ENCODE results near the gene EFR3B. TPM values are rescaled to one million over a fixed set of nuclear protein-coding genes. Genes with fewer than 3 reads are reported as not detected.

EFR3B gene
- polyA plus RNA-seq, 1 of the 3 experiments (the other 2 are of a cell fraction) = 1.5 TPM

DNA sequence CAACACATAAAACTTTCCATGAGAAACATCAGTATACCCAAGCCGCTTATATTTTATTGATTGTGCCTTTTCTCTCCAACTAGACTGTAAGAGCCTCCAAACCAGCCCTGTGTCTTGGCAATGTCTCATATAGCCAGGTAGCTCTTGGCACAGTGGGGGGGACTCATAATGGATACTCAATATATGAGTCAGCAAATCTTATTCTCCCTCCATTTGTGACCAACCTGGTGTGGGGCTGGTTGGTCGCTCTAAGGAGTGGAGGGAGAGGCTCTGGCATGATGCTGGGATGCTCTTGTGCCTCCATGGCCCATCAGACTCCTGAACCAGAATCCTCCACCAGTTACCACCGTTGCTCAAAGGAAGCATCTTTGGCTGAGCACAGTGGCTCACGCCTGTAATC lies 32.0 kb downstream of the EFR3B start:
- peaks cover 18% of the 10 kb centered on the region for H3F3A ChIP-seq (replicated peaks; ENCODE audit: insufficient read depth)
- H3K4me2 ChIP-seq = no peak overlapping the region
- no peaks in the 10 kb centered on the region for H3K27me3 ChIP-seq (ENCODE audit: insufficient read depth)
- H3K4me3 ChIP-seq (ENCODE audit: low read depth in 2 of 2, low read length in 1 of 2) = no peak overlapping the region
- DNase-seq = no peak
- ChIA-PET CTCF (interaction anchor here (1.9 kb wide), 1 partner anchor 98 kb away, joined by 11 read pairs; no protein-coding TSS in a partner anchor), POLR2A (no interaction called here)
- H3K4me1 ChIP-seq (ENCODE audit: control insufficient read depth in 1 of 2, insufficient read depth in 2 of 2, low read depth in 1 of 2, low read length in 1 of 2) = peaks cover 10 to 24% of the 10 kb centered on the region in 2 experiments
- H3K27ac ChIP-seq (ENCODE audit: low read depth in 2 of 2, low read length in 1 of 2) = no peak overlapping the region
- H3K9ac ChIP-seq = no peak overlapping the region
- TF ChIP-seq, protein P1, sequence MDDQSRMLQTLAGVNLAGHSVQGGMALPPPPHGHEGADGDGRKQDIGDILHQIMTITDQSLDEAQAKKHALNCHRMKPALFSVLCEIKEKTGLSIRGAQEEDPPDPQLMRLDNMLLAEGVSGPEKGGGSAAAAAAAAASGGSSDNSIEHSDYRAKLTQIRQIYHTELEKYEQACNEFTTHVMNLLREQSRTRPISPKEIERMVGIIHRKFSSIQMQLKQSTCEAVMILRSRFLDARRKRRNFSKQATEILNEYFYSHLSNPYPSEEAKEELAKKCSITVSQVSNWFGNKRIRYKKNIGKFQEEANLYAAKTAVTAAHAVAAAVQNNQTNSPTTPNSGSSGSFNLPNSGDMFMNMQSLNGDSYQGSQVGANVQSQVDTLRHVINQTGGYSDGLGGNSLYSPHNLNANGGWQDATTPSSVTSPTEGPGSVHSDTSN (IDR thresholded peaks at IDR 0.05) = no peak
- TF ChIP-seq REST (IDR thresholded peaks at IDR 0.05; ENCODE audit: low read depth, low read length) = no peak
- no peak for TF ChIP-seq MEF2A (IDR thresholded peaks at IDR 0.05; ENCODE audit: borderline replicate concordance, low read depth)
- TF ChIP-seq NRF1 (IDR thresholded peaks at IDR 0.05; ENCODE audit: low read depth, low read length) = no peak
- TF ChIP-seq RCOR1 (IDR thresholded peaks at IDR 0.05; ENCODE audit: low read length) = no peak
- TF ChIP-seq, protein P2, sequence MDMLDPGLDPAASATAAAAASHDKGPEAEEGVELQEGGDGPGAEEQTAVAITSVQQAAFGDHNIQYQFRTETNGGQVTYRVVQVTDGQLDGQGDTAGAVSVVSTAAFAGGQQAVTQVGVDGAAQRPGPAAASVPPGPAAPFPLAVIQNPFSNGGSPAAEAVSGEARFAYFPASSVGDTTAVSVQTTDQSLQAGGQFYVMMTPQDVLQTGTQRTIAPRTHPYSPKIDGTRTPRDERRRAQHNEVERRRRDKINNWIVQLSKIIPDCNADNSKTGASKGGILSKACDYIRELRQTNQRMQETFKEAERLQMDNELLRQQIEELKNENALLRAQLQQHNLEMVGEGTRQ (IDR thresholded peaks at IDR 0.05; ENCODE audit: borderline replicate concordance, low read depth, low read length) = no peak
- H3K9me2 ChIP-seq = no peaks in the 10 kb centered on the region
- no peaks in the 10 kb centered on the region for H3K36me3 ChIP-seq (replicated peaks in 1 of 2; ENCODE audit: control insufficient read depth in 1 of 2, insufficient read depth in 2 of 2, low read length in 1 of 2)
- no peaks in the 10 kb centered on the region for H3K79me2 ChIP-seq (ENCODE audit: insufficient read depth)
- no peak overlapping the region for H2AFZ ChIP-seq (ENCODE audit: low read depth)
- H4K20me1 ChIP-seq (ENCODE audit: insufficient read depth) = peaks cover 33% of the 10 kb centered on the region
- H3K9me3 ChIP-seq = no peaks in the 10 kb centered on the region
- 96% methylated on average over 4 of the region's 4 CpGs for WGBS (ENCODE audit: low lambda C conversion rate)

DNA sequence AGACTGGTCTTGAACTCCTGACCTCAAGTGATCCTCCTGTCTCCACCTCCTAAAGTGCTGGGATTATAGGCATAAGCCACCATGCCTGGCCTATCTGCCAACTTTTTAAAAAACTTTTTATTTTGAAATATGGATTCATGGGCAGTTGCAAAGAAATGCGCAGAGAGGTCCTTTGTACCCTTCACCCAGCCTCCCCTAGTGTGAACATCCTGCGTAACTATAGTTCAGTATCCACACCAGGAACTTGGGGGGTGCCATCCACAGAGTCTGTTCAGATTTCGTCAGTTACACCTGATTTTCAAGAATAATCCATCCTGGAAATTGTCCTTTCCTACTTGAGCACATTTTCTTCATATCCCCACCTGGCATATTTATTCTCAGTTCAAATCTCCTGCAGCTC lies 33.0 kb downstream of the EFR3B start:
- H3K27ac ChIP-seq (ENCODE audit: low read depth in 2 of 2, low read length in 1 of 2) = no peak overlapping the region
- H4K20me1 ChIP-seq (ENCODE audit: insufficient read depth) = peaks cover 42% of the 10 kb centered on the region
- CTCF ChIA-PET = interaction anchor here (0.6 kb wide), 1 partner anchor 152 kb away, joined by 3 read pairs; no protein-coding TSS in a partner anchor
- H3K9me3 ChIP-seq = no peaks in the 10 kb centered on the region
- no peaks in the 10 kb centered on the region for H3K9me2 ChIP-seq
- no peaks in the 10 kb centered on the region for H3K27me3 ChIP-seq (ENCODE audit: insufficient read depth)
- peaks cover 12 to 26% of the 10 kb centered on the region in 2 experiments for H3K4me1 ChIP-seq (ENCODE audit: control insufficient read depth in 1 of 2, insufficient read depth in 2 of 2, low read depth in 1 of 2, low read length in 1 of 2)
- POLR2A ChIA-PET = no interaction called here
- H3K79me2 ChIP-seq (ENCODE audit: insufficient read depth) = no peaks in the 10 kb centered on the region
- TF ChIP-seq IRF3 (IDR thresholded peaks at IDR 0.05; ENCODE audit: low read depth, low read length) (no peak), MEF2A (IDR thresholded peaks at IDR 0.05; ENCODE audit: borderline replicate concordance, low read depth) (no peak), JUND (IDR thresholded peaks at IDR 0.05) (no peak), SMC3 (IDR thresholded peaks at IDR 0.05; ENCODE audit: low read depth, low read length) (no peak), FOXM1 (IDR thresholded peaks at IDR 0.05; ENCODE audit: low read depth) (no peak), SIN3A (IDR thresholded peaks at IDR 0.05; ENCODE audit: borderline replicate concordance, low read depth, low read length) (no peak), POLR2AphosphoS5 (IDR thresholded peaks at IDR 0.05; ENCODE audit: low read depth, low read length) (no peak), GATA2 (CRISPR knock-in tag; IDR thresholded peaks at IDR 0.05) (no peak)
- TF ChIP-seq, protein P2 (IDR thresholded peaks at IDR 0.05; ENCODE audit: borderline replicate concordance, low read depth, low read length) = no peak
- H3K4me2 ChIP-seq = no peak overlapping the region
- no peak overlapping the region for H3K9ac ChIP-seq
- H2AFZ ChIP-seq (ENCODE audit: low read depth) = no peak overlapping the region
- H3K4me3 ChIP-seq (ENCODE audit: low read depth in 2 of 2, low read length in 1 of 2) = no peak overlapping the region
- H3K36me3 ChIP-seq (replicated peaks in 1 of 2; ENCODE audit: control insufficient read depth in 1 of 2, insufficient read depth in 2 of 2, low read length in 1 of 2) = no peaks in the 10 kb centered on the region
- no peak for DNase-seq
- peaks cover 24% of the 10 kb centered on the region for H3F3A ChIP-seq (replicated peaks; ENCODE audit: insufficient read depth)
- 97% methylated on average over 3 of the region's 3 CpGs for WGBS (ENCODE audit: low lambda C conversion rate)

All from SK-N-SH (cell line).